Mesodermal cell (in vitro differentiated cells): ENCODE measurements around the gene PRDX6.

ENCODE experiments used
- H3K27ac ChIP-seq: 2 replicates; pipeline ENCODE4 v1.7.0; 2013; ENCODE audit warnings: mild to moderate bottlenecking, low read depth, low read length, moderate library complexity; ENCODE audit not compliant: severe bottlenecking
- H3K36me3 ChIP-seq: 2 replicates; pipeline ENCODE4 v1.7.1; 2013; ENCODE audit warnings: mild to moderate bottlenecking, low read length, moderate library complexity; ENCODE audit not compliant: control insufficient read depth, insufficient read depth
- H3K4me1 ChIP-seq: one replicate; pipeline ENCODE4 v1.7.1; 2013; ENCODE audit warnings: mild to moderate bottlenecking, low read length; ENCODE audit not compliant: insufficient read depth, control insufficient read depth, poor library complexity, severe bottlenecking
- H3K4me3 ChIP-seq: 2 replicates; pipeline ENCODE4 v1.7.0; 2013; ENCODE audit warnings: low read length, control low read depth, mild to moderate bottlenecking; ENCODE audit not compliant: insufficient read depth, poor library complexity, severe bottlenecking; ENCODE audit errors: extremely low read depth
- H3K9me3 ChIP-seq: 2 replicates; pipeline ENCODE4 v1.7.1; 2013; ENCODE audit warnings: mild to moderate bottlenecking, low read length, moderate library complexity; ENCODE audit not compliant: control insufficient read depth
- WGBS, 2 experiments: methylation state at CpG; one replicate each; pipeline ENCODE4 v1.1.5; 2013; ENCODE audit warnings: missing lambda C conversion rate in 2 of 2; ENCODE audit not compliant: insufficient coverage in 2 of 2; 5-methylcytosine and 5-hydroxymethylcytosine counted together

PRDX6 gene

DNA sequence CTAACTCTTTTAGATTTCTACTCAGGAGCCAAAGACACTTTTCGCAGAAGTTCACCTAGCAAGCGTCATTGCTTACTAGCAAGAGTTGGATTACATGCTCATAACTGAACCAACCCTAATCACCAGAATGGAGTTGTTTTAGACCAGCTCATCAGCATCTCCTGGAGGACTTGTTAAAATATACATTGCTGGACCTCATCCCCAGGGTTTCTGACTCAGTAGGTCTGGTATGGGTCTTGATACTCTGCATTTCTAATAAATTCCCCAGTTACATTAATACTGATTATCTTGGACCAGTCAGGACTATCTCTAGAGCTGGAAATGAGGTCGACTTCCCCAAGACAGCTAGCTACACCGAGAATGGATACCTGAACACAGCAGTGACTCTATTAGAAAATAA, 9.7 kb upstream of the PRDX6 start:
- no peak overlapping the region for H3K27ac ChIP-seq
- peaks cover 61% of the 10 kb centered on the region for H3K9me3 ChIP-seq
- WGBS, 2 experiments: 94% methylated on average over 2 of the region's 4 CpGs; no CpG with 5 or more reads in 1 of the 2 experiments
- H3K36me3 ChIP-seq: peaks cover 61% of the 10 kb centered on the region
- no peak overlapping the region for H3K4me3 ChIP-seq
- no peaks in the 10 kb centered on the region for H3K4me1 ChIP-seq

DNA sequence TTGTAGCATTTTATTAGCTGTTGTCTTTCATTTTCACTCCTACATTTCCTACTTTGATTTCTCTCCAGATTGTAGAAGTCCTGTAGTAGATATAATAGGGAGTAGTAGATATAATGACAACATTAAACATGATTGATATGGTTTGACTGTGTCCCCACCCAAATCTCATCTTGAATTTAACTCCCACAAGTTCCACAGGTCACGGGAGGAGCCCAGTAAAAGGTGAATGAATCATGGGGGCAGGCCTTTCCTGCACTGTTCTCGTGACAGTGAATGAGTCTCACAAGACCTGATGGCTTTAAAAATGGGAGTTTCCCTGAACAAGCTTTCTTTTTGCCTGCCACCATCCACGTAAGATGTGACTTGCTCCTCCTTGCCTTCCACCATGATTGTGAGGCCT, 7.5 kb upstream of the PRDX6 start:
- 93 to 100% methylated on average over 2 to 3 of the region's 3 CpGs for WGBS, 2 experiments
- Histone ChIP-seq H3K36me3 (peaks cover 61% of the 10 kb centered on the region), H3K9me3 (peaks cover 53% of the 10 kb centered on the region), H3K4me3 (no peak overlapping the region), H3K4me1 (peaks cover 12% of the 10 kb centered on the region), H3K27ac (no peak overlapping the region)

DNA sequence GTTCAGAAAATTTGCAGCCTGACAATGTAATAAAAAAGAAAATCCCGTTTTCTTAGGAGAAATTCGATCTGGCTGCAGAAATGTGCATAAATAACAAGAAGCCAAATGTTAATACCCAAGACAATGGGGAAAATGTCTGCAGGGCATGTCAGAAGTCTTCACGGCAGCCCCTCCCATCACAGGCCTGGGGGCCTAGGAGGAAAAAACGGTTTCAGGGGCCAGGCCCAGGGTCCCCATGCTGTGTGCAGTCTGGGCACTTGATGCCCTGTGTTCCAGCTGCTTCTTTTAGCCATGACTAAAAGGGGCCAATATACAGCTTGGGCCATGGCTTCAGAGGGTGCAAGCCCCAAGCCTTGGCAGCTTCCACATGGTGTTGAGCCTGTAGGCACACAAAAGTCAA, 6.5 kb upstream of the PRDX6 start:
- H3K9me3 ChIP-seq: peaks cover 51% of the 10 kb centered on the region
- WGBS, 2 experiments: 80 to 91% methylated on average over 3 to 4 of the region's 4 CpGs
- H3K27ac ChIP-seq: no peak overlapping the region
- H3K4me3 ChIP-seq: no peak overlapping the region
- peaks cover 58% of the 10 kb centered on the region for H3K36me3 ChIP-seq
- H3K4me1 ChIP-seq: peaks cover 12% of the 10 kb centered on the region

DNA sequence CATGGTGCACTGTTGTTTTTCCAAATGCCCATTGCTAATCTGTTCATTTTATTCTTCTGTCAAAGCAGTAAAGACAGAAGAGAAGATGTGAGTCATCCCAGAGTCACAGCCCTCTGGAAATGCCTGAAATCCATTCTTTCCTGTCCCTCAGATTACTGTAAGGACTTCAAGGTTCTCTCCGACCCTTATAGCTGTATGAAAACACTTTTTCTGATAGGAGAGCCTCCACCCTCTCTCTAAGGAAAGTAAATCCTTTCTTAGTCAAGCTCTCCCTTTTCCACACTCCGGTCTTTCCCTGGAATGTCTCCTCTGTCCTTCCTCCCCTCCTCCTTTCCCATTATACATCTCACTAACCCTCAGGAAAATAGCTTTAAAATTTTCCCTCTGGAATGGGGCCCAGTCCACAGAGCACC, 3.5 kb upstream of the PRDX6 start:
- peak overlapping the region; percentile 93 for H3K27ac ChIP-seq
- WGBS, 2 experiments: 57 to 61% methylated on average over 2 of the region's 2 CpGs

DNA sequence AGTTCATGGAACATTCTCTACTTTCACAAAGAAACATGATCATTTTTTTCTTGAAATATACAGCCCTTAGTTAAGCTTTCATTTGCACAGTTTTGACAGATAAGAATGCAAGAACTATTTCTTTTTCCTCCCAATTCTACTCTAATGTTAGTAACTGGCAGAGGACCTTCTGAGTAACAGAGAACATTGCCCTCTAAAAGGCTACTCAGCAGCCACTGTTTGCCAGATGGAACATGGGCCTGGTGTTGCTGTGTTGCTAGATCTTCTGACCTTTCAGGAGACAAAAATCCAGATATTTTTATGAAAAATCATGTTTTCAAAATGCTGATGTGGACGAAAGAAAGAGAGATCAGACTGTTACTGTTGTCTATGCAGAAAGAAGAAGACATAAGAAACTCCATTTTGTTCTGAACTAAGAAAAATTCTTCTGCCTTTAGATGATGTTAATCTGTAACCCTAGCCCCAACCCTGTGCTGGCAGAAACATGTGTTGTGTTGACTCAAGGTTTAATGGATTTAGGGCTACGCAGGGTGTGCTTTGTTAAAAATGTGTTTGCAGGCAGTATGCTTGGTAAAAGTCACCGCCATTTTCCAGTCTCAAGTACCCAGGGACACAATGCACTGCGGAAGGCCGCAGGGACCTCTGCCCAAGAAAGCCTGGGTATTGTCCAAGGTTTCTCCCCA, 2.9 kb upstream of the PRDX6 start:
- H3K27ac ChIP-seq: peak overlapping the region; percentile 93
- peak overlapping the region; percentile 85 for H3K4me3 ChIP-seq

More for the DNA sequence above, 3.5 kb upstream of the PRDX6 start:
- Histone ChIP-seq H3K9me3 (peaks cover 34% of the 10 kb centered on the region), H3K4me1 (peaks cover 15% of the 10 kb centered on the region), H3K36me3 (peaks cover 39% of the 10 kb centered on the region), H3K4me3 (no peak overlapping the region)

DNA sequence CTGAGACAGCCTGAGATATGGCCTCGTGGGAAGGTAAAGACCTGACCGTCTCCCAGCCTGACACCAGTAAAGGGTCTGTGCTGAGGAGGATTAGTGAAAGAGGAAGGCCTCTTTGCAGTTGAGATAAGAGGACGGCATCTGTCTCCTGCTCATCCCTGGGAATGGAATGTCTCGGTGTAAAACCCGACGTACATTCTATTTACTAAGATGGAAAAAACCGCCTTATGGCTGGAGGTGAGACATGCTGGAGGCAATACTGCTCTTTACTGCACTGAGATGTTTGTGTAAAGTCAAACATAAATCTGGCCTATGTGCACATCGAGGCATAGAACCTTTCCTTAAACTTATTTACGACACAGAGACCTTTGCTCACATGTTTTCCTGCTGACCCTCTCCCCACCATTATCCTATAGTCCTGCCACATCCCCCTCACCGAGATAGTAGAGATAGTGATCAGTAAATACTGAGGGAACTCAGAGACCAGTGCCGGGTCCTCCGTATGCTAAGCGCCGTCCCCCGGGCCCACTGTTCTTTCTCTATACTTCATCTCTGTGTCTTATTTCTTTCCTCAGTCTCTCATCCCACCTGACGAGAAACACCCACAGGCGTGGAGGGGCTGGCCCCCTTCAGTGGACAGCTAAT, 2.2 kb upstream of the PRDX6 start:
- Histone ChIP-seq H3K4me1 (peaks cover 23% of the 10 kb centered on the region), H3K27ac (peak overlapping the region; percentile 93), H3K9me3 (peaks cover 27% of the 10 kb centered on the region), H3K4me3 (peak overlapping the region; percentile 85), H3K36me3 (peaks cover 38% of the 10 kb centered on the region)
- 47 to 48% methylated on average over 6 to 13 of the region's 17 CpGs for WGBS, 2 experiments

More for the DNA sequence above, 2.9 kb upstream of the PRDX6 start:
- Histone ChIP-seq H3K4me1 (peaks cover 16% of the 10 kb centered on the region), H3K9me3 (peaks cover 34% of the 10 kb centered on the region), H3K36me3 (peaks cover 38% of the 10 kb centered on the region)
- 83% methylated on average over 4 of the region's 5 CpGs; no CpG with 5 or more reads in 1 of the 2 experiments for WGBS, 2 experiments

DNA sequence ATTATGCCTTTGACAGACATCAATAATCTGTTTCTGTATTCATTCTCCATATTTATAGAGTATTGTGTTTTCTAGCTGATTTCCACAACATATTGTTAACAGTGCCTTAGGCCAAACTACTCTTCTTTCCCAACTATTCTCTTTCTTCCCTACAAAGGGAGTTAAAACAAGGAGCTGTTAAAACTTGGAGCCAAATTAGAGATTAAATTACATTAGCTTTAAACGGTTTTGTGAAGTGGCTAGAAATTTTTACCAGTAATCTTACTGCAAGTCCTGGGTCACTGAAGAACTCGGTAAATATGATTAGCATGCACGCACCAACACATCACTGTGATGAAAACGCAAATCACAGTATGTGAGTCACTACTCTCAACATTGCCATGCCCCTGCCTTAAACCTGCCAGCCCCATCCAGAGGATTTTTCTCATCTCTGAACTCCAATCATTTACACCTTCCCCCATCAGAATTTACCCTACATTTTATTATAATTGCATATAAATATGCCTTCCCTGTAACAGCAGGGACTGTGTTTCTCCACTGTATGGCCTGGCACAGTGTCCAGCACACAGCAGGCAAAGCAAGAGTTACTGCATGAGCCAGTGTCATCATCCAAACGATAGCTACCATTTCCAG, 1.5 kb upstream of the PRDX6 start:
- peaks cover 38% of the 10 kb centered on the region for H3K36me3 ChIP-seq
- WGBS, 2 experiments: 69 to 81% methylated on average over 4 to 5 of the region's 5 CpGs
- peaks cover 25% of the 10 kb centered on the region for H3K4me1 ChIP-seq
- peak overlapping the region; percentile 93 for H3K27ac ChIP-seq
- peak overlapping the region; percentile 85 for H3K4me3 ChIP-seq
- H3K9me3 ChIP-seq: peaks cover 19% of the 10 kb centered on the region

DNA sequence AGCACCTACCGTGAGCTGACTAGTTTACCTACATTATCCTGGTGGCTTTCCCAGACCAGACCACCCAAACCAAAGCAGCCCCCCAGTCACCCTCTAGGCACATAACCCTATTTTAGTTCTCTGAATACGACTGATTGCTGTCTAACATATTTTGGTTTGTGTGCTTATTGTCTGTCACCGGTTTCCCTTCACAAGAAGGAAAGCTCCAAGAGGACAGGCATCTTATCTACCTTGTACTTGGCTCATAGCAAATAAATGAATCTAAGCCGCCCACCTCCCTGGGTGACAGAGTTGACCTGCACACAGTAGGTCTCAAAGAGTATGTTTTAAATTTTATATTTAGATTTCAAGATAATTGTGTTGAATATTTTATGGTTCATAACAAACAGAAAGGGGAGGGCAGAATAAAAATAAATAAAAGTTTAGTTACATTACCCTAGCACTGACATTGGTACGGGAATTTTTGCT, 904 bp upstream of the PRDX6 start:
- peaks cover 25% of the 10 kb centered on the region for H3K4me1 ChIP-seq
- peaks cover 38% of the 10 kb centered on the region for H3K36me3 ChIP-seq
- H3K4me3 ChIP-seq: peak overlapping the region; percentile 85
- 71 to 89% methylated on average over 1 to 2 of the region's 5 CpGs for WGBS, 2 experiments
- peaks cover 14% of the 10 kb centered on the region for H3K9me3 ChIP-seq
- H3K27ac ChIP-seq: peak overlapping the region; percentile 93

DNA sequence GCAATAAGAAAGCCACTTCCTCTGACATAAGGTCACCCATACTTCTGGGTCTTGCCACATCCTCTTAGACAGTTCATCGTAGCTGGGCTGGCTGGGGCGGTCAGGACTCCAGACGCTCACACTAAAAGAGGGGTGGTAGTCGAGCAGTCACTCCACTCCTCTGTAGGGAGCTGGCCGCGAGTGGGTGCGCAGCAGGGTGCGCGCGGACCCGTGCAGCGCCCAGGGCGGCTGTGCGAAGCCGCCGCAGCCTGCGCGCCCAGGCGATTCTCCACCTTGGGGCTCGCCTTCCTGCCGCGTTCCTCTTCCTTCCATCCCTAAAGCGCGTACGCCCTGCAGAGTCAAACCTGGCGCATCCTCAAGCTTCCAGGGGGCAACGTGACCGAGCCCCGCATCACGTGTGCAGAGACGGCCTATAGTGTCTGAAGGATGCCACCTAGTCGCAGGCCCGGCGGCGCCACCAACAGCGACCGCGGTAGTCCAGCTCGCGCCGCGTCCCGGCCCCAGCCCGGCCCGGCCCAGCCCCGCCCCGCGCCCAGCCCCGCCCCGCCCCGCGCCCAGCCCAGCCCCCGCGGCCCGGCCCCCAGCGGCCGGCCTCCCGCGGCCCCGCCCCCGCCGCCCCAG, 360 bp upstream of the PRDX6 start:
- Histone ChIP-seq H3K27ac (peak overlapping the region; percentile 93), H3K4me3 (peak overlapping the region; percentile 85), H3K4me1 (peaks cover 25% of the 10 kb centered on the region), H3K36me3 (peaks cover 38% of the 10 kb centered on the region), H3K9me3 (peaks cover 8% of the 10 kb centered on the region)
- 0% methylated on average over 12 to 18 of the region's 62 CpGs for WGBS, 2 experiments

DNA sequence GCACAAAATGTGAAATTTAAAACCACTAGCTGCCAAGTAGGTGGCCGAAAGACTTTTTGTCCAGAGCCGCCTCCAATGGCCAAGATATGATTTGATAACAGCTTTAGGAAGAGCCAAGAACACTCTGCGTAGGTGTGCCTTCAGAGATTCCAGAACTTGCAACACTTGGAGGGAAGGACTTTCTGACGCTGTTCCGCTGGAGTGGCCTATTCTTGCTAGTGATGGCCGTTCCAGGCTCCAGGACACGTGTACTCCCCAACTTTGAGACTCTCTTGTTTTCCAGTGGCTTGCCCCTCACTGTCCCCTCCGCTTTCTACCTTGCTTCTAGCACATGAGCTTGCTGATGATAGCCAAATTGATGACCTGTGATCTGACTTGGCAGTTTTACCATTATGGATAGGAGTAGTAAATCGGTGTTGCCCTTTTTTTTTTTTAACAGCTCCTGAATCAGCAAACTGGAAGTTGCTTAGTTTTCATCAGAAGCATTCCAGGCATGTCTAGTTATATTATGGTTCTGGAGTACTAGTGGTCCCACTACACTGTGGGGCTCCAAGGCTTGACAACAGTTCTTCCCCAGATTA, 1.0 kb downstream of the PRDX6 start:
- 1 to 4% methylated on average over 6 to 9 of the region's 9 CpGs for WGBS, 2 experiments
- Histone ChIP-seq H3K36me3 (peaks cover 43% of the 10 kb centered on the region), H3K4me1 (peaks cover 22% of the 10 kb centered on the region), H3K27ac (peak overlapping the region; percentile 93), H3K9me3 (no peaks in the 10 kb centered on the region), H3K4me3 (peak overlapping the region; percentile 85)
